ENCODE results near the gene SLC6A1.

SLC6A1 gene

DNA sequence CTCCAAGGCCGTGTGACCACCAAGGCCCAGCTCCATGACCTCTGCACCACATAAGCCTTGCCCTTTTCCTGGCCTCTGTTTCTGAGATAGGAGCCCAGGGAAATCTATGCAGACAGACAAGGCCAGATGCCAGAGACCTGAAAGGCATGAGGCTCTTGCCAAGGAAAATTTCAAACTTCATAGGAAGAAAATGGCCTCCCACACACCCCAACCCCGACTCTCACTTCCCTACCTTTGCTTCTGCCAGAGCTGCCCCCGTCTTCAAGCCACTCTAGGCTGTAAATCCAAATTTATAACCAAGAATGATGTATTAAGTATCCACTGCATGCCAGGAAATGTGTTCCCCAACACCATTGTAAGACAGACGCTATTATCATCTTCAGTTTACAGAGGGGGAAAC lies 96.3 kb downstream of the SLC6A1 start:
- CTCF ChIA-PET = no interaction called here
- DNase-seq (ENCODE audit: low spot score) = no peak
- POLR2A ChIA-PET (ENCODE audit: low non-redundant PET) = no interaction called here
- no peak overlapping the region for H3K27ac ChIP-seq
- TF ChIP-seq, protein P1, sequence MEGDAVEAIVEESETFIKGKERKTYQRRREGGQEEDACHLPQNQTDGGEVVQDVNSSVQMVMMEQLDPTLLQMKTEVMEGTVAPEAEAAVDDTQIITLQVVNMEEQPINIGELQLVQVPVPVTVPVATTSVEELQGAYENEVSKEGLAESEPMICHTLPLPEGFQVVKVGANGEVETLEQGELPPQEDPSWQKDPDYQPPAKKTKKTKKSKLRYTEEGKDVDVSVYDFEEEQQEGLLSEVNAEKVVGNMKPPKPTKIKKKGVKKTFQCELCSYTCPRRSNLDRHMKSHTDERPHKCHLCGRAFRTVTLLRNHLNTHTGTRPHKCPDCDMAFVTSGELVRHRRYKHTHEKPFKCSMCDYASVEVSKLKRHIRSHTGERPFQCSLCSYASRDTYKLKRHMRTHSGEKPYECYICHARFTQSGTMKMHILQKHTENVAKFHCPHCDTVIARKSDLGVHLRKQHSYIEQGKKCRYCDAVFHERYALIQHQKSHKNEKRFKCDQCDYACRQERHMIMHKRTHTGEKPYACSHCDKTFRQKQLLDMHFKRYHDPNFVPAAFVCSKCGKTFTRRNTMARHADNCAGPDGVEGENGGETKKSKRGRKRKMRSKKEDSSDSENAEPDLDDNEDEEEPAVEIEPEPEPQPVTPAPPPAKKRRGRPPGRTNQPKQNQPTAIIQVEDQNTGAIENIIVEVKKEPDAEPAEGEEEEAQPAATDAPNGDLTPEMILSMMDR (conservative IDR thresholded peaks at IDR 0.05; ENCODE audit: low read depth) = no peak

All from RWPE1 (cell line).